Keratinocyte (primary cell): ENCODE results near the gene NADSYN1. TPM values are rescaled to one million over a fixed set of nuclear protein-coding genes. Genes with fewer than 3 reads are reported as not detected.

ENCODE experiments used
- DNase-seq: peaks from one replicate; pipeline ENCODE4 v3.0.0-alpha.2; 2011; ENCODE audit warnings: low read depth, missing footprints, low spot score
- FAIRE-seq: peaks from 2 replicates; lab custom pipeline; 2011; peaks lifted over from hg19 to GRCh38; lab: Jason Lieb, UNC
- H2AFZ ChIP-seq: 2 replicates; pipeline ENCODE4 v1.6.0; 2012; ENCODE audit warnings: low read length, control low read depth, inconsistent platforms; ENCODE audit not compliant: control insufficient read depth
- H3K27ac ChIP-seq: 2 replicates; pipeline ENCODE4 v1.5.1; 2011; ENCODE audit warnings: low read length; ENCODE audit not compliant: control insufficient read depth, insufficient read depth
- H3K27me3 ChIP-seq: 3 replicates; pipeline ENCODE4 v1.6.0; 2011; ENCODE audit warnings: low read length; ENCODE audit not compliant: control insufficient read depth, insufficient read depth; ENCODE audit errors: extremely low read depth
- H3K36me3 ChIP-seq, 2 experiments: 2 replicates in 1 of 2; 3 replicates in 1 of 2; pipeline ENCODE4 v1.5.1; 2011; ENCODE audit warnings: low read length in 2 of 2, mild to moderate bottlenecking in 1 of 2; ENCODE audit not compliant: control insufficient read depth in 2 of 2, insufficient read depth in 2 of 2; ENCODE audit errors: extremely low read depth in 1 of 2
- H3K4me1 ChIP-seq: 3 replicates; pipeline ENCODE4 v1.5.1; 2011; ENCODE audit warnings: low read length; ENCODE audit not compliant: control insufficient read depth, insufficient read depth; ENCODE audit errors: extremely low read depth
- H3K4me2 ChIP-seq: 3 replicates; pipeline ENCODE4 v1.6.0; 2011; ENCODE audit warnings: low read depth, low read length; ENCODE audit not compliant: control insufficient read depth, insufficient read depth; ENCODE audit errors: extremely low read depth
- H3K4me3 ChIP-seq, 3 experiments: fragments of 200-600 bp in 1 of 3; sonication (generic) in 1 of 3; 2 replicates in 2 of 3; 3 replicates in 1 of 3; pipeline ENCODE4 v1.5.1; 2011 to 2016; ENCODE audit warnings: low read length in 3 of 3, mild to moderate bottlenecking in 3 of 3, control low read depth in 2 of 3, inconsistent platforms in 1 of 3, low read depth in 1 of 3, mixed read lengths in 1 of 3, mixed run types in 1 of 3, moderate library complexity in 1 of 3; ENCODE audit not compliant: control insufficient read depth in 2 of 3, insufficient read depth in 2 of 3; ENCODE audit errors: extremely low read depth in 1 of 3
- H3K79me2 ChIP-seq: 2 replicates; pipeline ENCODE4 v1.6.0; 2012; ENCODE audit warnings: low read length; ENCODE audit not compliant: control insufficient read depth, insufficient read depth
- H3K9ac ChIP-seq: 3 replicates; pipeline ENCODE4 v1.6.0; 2011; ENCODE audit warnings: low read length; ENCODE audit not compliant: control insufficient read depth, insufficient read depth; ENCODE audit errors: extremely low read depth
- H3K9me1 ChIP-seq: 3 replicates; pipeline ENCODE4 v1.6.0; 2011; ENCODE audit warnings: low read length; ENCODE audit not compliant: control insufficient read depth, insufficient read depth; ENCODE audit errors: extremely low read depth
- H3K9me3 ChIP-seq: 2 replicates; pipeline ENCODE4 v1.5.1; 2012; ENCODE audit warnings: low read depth, low read length; ENCODE audit not compliant: control insufficient read depth
- H4K20me1 ChIP-seq: 3 replicates; pipeline ENCODE4 v1.6.0; 2011; ENCODE audit warnings: low read length; ENCODE audit not compliant: control insufficient read depth, insufficient read depth; ENCODE audit errors: extremely low read depth
- EZH2 ChIP-seq: IDR thresholded peaks from one replicate; pipeline ENCODE4 v1.6.1; 2012; ENCODE audit warnings: inconsistent platforms, mild to moderate bottlenecking, low read length, moderate library complexity
- dilution Hi-C: fragments of 300-500 bp; cut with MboI; formaldehyde crosslinking; loops from one replicate; pipeline ENCODE4 v1.7.0; 2020; ENCODE audit warnings: low sequenced_read_pairs; ENCODE audit not compliant: extremely low pct_ligation_motif_present
- polyA plus RNA-seq, 5 experiments: library from polyadenylated mRNA; depleted of rRNA in 3 of 5; stranded (reverse) in 3 of 5; stranded (forward) in 1 of 5; unstranded in 1 of 5; fragments of >200 nt; gene quantifications; 1 replicate in 1 of 5; 2 replicates in 3 of 5; 3 replicates in 1 of 5; pipeline versions ENCODE4 v1.2.1 to v1.2.3, GENCODE V29; 2011 to 2012; ENCODE audit warnings: missing spikeins in 2 of 5, low read depth in 1 of 5, low replicate concordance in 1 of 5
- TF ChIP-seq, protein P1 (sequence below), 3 experiments: IDR thresholded peaks in 1 of 3; conservative IDR thresholded peaks in 1 of 3; optimal IDR thresholded peaks in 1 of 3; 2 replicates in 2 of 3; 3 replicates in 1 of 3; pipeline versions ENCODE3 to v1.5.1; 2011; ENCODE audit warnings: low read length in 3 of 3, mild to moderate bottlenecking in 3 of 3, moderate library complexity in 2 of 3, control low read depth in 1 of 3, inconsistent platforms in 1 of 3; ENCODE audit not compliant: insufficient read depth in 2 of 3; ENCODE audit errors: extremely low read depth in 1 of 3

NADSYN1 gene
- polyA plus RNA-seq, 1 donor (not counting 4 experiments of a cell fraction or from before 2014, with no cell fraction given) = 51.5 TPM

DNA sequence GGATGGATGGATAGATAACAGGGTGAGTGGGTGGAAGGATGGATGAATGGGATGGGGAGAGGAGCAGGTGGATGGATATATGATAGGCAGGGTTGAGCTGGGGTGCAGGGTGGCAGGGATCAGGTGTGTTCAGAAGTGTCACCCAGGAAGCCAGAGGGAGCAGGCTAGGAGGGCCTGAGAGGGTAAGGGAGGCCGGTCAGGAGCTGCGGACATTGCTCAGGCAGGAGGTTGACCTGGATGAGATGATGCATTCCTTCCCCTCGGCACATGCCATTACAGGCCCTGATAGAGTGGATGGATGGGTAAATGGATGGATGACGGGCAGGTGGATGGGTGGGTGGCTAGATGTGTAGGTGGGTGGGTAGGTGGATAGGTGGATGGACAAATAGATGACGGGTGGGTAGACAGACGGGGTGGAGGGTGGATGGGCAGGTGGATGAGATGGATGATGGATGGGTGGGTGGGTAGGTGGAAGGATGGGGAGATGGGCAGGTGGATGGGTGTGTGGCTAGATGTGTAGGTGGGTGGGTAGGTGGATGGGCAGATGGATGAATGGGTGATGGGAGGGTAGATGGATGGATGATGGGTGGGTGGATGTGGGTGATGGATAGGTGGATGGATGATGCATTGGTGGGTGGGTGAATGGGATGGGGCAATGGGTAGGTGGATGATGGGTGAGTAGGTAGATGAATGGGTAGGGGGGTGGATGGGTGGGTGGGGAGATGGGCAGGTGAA is 12.8 kb upstream of the NADSYN1 start:
- Histone ChIP-seq H3K9ac (no peak overlapping the region), H2AFZ (no peak overlapping the region), H4K20me1 (peaks cover 7% of the 10 kb centered on the region), H3K36me3 (peaks cover 65 to 68% of the 10 kb centered on the region in 2 experiments), H3K4me2 (no peak overlapping the region), H3K4me3 (no peak overlapping the region), H3K4me1 (peaks cover under 1% of the 10 kb centered on the region), H3K79me2 (peaks cover 18% of the 10 kb centered on the region), H3K27ac (no peak overlapping the region), H3K9me3 (no peaks in the 10 kb centered on the region), H3K27me3 (no peaks in the 10 kb centered on the region), H3K9me1 (peaks cover 2% of the 10 kb centered on the region)
- DNase-seq (no peak), FAIRE-seq (no peak)
- TF ChIP-seq, protein P1, sequence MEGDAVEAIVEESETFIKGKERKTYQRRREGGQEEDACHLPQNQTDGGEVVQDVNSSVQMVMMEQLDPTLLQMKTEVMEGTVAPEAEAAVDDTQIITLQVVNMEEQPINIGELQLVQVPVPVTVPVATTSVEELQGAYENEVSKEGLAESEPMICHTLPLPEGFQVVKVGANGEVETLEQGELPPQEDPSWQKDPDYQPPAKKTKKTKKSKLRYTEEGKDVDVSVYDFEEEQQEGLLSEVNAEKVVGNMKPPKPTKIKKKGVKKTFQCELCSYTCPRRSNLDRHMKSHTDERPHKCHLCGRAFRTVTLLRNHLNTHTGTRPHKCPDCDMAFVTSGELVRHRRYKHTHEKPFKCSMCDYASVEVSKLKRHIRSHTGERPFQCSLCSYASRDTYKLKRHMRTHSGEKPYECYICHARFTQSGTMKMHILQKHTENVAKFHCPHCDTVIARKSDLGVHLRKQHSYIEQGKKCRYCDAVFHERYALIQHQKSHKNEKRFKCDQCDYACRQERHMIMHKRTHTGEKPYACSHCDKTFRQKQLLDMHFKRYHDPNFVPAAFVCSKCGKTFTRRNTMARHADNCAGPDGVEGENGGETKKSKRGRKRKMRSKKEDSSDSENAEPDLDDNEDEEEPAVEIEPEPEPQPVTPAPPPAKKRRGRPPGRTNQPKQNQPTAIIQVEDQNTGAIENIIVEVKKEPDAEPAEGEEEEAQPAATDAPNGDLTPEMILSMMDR (optimal IDR thresholded peaks at IDR 0.05 in 1 of 3, IDR thresholded peaks at IDR 0.05 in 1 of 3, conservative IDR thresholded peaks at IDR 0.05 in 1 of 3; ENCODE audit: extremely low read depth in 1 of 3, insufficient read depth in 2 of 3, low read length in 3 of 3) = no peak
- no peak for TF ChIP-seq EZH2
- dilution Hi-C loops = no loop called here

DNA sequence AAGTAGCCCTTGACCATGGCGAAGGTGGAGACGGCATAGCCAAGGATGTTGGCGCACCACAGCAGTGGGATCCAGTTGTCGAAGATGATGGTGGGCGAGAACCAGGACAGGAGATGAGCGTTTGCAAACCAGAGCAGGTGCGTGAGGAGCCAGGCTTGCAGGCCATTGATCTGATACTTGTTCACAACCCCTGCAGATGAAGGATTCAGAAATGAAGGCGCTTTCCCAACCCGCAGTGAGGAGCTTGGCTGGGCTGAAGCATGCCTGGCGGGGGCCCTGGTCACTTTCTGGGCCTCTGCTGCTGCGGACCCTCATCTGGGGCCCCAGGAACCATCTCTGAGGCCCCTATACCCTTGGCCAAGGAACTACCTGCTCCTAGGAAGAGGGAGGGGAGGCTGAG is 11.8 kb upstream of the NADSYN1 start:
- Histone ChIP-seq H3K79me2 (peaks cover 27% of the 10 kb centered on the region), H3K9me1 (peaks cover 2% of the 10 kb centered on the region), H3K36me3 (peaks cover 71 to 74% of the 10 kb centered on the region in 2 experiments), H3K27ac (no peak overlapping the region), H3K9me3 (no peaks in the 10 kb centered on the region), H2AFZ (no peak overlapping the region), H4K20me1 (peaks cover 9% of the 10 kb centered on the region), H3K4me1 (peaks cover 8% of the 10 kb centered on the region), H3K4me3 (no peak overlapping the region), H3K4me2 (no peak overlapping the region), H3K27me3 (no peaks in the 10 kb centered on the region), H3K9ac (no peak overlapping the region)
- no peak for TF ChIP-seq EZH2
- TF ChIP-seq, protein P1 (optimal IDR thresholded peaks at IDR 0.05 in 1 of 3, IDR thresholded peaks at IDR 0.05 in 1 of 3, conservative IDR thresholded peaks at IDR 0.05 in 1 of 3; ENCODE audit: extremely low read depth in 1 of 3, insufficient read depth in 2 of 3, low read length in 3 of 3) = no peak
- no peak for FAIRE-seq
- no peak for DNase-seq
- dilution Hi-C loops = no loop called here
